Small intestine (tissue), 7 donors: ENCODE data around the gene RHOG. TPM values are rescaled to one million over a fixed set of nuclear protein-coding genes. Genes with fewer than 3 reads are reported as not detected.

Experiments
- DNase-seq, 2 donors: peaks; one replicate each; pipeline versions ENCODE4 v3.0.0 to v3.0.0-alpha.2; 2013
- FAIRE-seq: peaks from 2 replicates; lab custom pipeline; 2012; peaks lifted over from hg19 to GRCh38; lab: Jason Lieb, UNC
- H3K27ac ChIP-seq, 3 donors: one replicate each; pipeline ENCODE4 v1.5.1; 2013; ENCODE audit warnings: low read length in 2 of 3, mild to moderate bottlenecking in 2 of 3, control low read depth in 1 of 3, inconsistent platforms in 1 of 3, low read depth in 1 of 3, moderate library complexity in 1 of 3
- H3K27me3 ChIP-seq, 3 donors: one replicate each; pipeline ENCODE4 v1.6.1; 2013; ENCODE audit warnings: low read length in 3 of 3, inconsistent platforms in 1 of 3; ENCODE audit not compliant: control insufficient read depth in 3 of 3, insufficient read depth in 3 of 3
- H3K36me3 ChIP-seq, 3 donors: one replicate each; pipeline ENCODE4 v1.6.1; 2013; ENCODE audit warnings: low read length in 3 of 3, inconsistent platforms in 1 of 3, low read depth in 1 of 3, mild to moderate bottlenecking in 1 of 3, moderate library complexity in 1 of 3; ENCODE audit not compliant: control insufficient read depth in 3 of 3, insufficient read depth in 2 of 3
- H3K4me1 ChIP-seq, 3 donors: one replicate each; pipeline ENCODE4 v1.6.1; 2013; ENCODE audit warnings: low read length in 2 of 3, inconsistent platforms in 1 of 3, low read depth in 1 of 3, mild to moderate bottlenecking in 1 of 3, moderate library complexity in 1 of 3; ENCODE audit not compliant: control insufficient read depth in 3 of 3, insufficient read depth in 2 of 3
- H3K4me3 ChIP-seq, 3 donors: one replicate each; pipeline ENCODE4 v1.5.1; 2013; ENCODE audit warnings: low read length in 3 of 3, control low read depth in 1 of 3, inconsistent platforms in 1 of 3, low read depth in 1 of 3, mild to moderate bottlenecking in 1 of 3, moderate library complexity in 1 of 3
- H3K9me3 ChIP-seq, 2 donors: one replicate each; pipeline ENCODE4 v1.6.1; 2013; ENCODE audit warnings: low read depth in 1 of 2, low read length in 1 of 2; ENCODE audit not compliant: control insufficient read depth in 2 of 2, insufficient read depth in 1 of 2
- WGBS, 3 donors: extraction: QIAGEN DNeasy Blood & Tissue Kit; methylation state at CpG; one replicate each; pipeline ENCODE4 v1.1.7; 2013; 5-methylcytosine and 5-hydroxymethylcytosine counted together
- polyA plus RNA-seq, 4 donors: library from polyadenylated mRNA; stranded (reverse) in 3 of 4; unstranded in 1 of 4; fragments of 200-250 nt in 3 of 4; fragments of 120-200 nt in 1 of 4; gene quantifications; one replicate each; pipeline versions ENCODE4 v1.2.1 to v1.2.3, GENCODE V29; 2013
- donor health status: healthy with polysubstance abuse.
- donor health status: control.
- donor health status: control.
- donor health status: Bipolar disorder and iron deficiency.
- donor health status: healthy.

Gene RHOG
- polyA plus RNA-seq, 4 donors = 45.5 to 114 (median 74.3) TPM

- Histone ChIP-seq H3K9me3 (no peaks in the 10 kb centered on the region), H3K27ac (peak overlapping the region in 1 of 3 donors; percentile 37), H3K27me3 (no peaks in the 10 kb centered on the region), H3K36me3 (no peaks in the 10 kb centered on the region), H3K4me3 (no peak overlapping the region), H3K4me1 (peaks cover 10 to 28% (median 16%) of the 10 kb centered on the region in 3 donors)
- DNase-seq = peak; percentile 49 to 70
- 36 to 55% (median 42%) methylated on average over 2 of the region's 2 CpGs for WGBS, 3 donors
- no peak for FAIRE-seq
Observed at GRCh38 chr11:3879967-3880542, 39.3 kb upstream of the RHOG start.

GRCh38 chr11:3879216-3879966 is 38.6 kb upstream of the RHOG start:
- Histone ChIP-seq H3K9me3 (no peaks in the 10 kb centered on the region), H3K36me3 (no peaks in the 10 kb centered on the region), H3K27ac (peak overlapping the region; percentile 3 to 59 (median 45)), H3K4me1 (peaks cover 10 to 28% (median 16%) of the 10 kb centered on the region in 3 donors), H3K27me3 (no peaks in the 10 kb centered on the region), H3K4me3 (no peak overlapping the region)
- DNase-seq (peak in 1 of 2 donors; percentile 49), FAIRE-seq (no peak)
- WGBS, 3 donors = 31 to 40% (median 33%) methylated on average over 3 to 4 of the region's 4 CpGs

- Histone ChIP-seq H3K27me3 (no peaks in the 10 kb centered on the region), H3K4me1 (peaks cover 10 to 28% (median 16%) of the 10 kb centered on the region in 3 donors), H3K4me3 (no peak overlapping the region), H3K27ac (no peak overlapping the region), H3K36me3 (no peaks in the 10 kb centered on the region), H3K9me3 (no peaks in the 10 kb centered on the region)
- no peak for FAIRE-seq
- no peak for DNase-seq
Observed at GRCh38 chr11:3878258-3878584, 37.5 kb upstream of the RHOG start.

- no peaks in the 10 kb centered on the region for H3K9me3 ChIP-seq
- peaks cover 10 to 28% (median 16%) of the 10 kb centered on the region in 3 donors for H3K4me1 ChIP-seq
- DNase-seq (peak in 1 of 2 donors; percentile 45), FAIRE-seq (no peak)
- no peak overlapping the region for H3K4me3 ChIP-seq
- no peaks in the 10 kb centered on the region for H3K27me3 ChIP-seq
- WGBS, 3 donors = 58 to 75% (median 60%) methylated on average over 8 of the region's 8 CpGs
- H3K27ac ChIP-seq = peak overlapping the region in 1 of 3 donors; percentile 10
- H3K36me3 ChIP-seq = no peaks in the 10 kb centered on the region
Observed at GRCh38 chr11:3877364-3878257, 36.9 kb upstream of the RHOG start.

GRCh38 chr11:3876613-3877012 is 35.9 kb upstream of the RHOG start:
- FAIRE-seq (no peak), DNase-seq (no peak)
- peaks cover 10 to 28% (median 16%) of the 10 kb centered on the region in 3 donors for H3K4me1 ChIP-seq
- no peaks in the 10 kb centered on the region for H3K36me3 ChIP-seq
- no peak overlapping the region for H3K4me3 ChIP-seq
- no peaks in the 10 kb centered on the region for H3K9me3 ChIP-seq
- no peak overlapping the region for H3K27ac ChIP-seq
- no peaks in the 10 kb centered on the region for H3K27me3 ChIP-seq
- WGBS, 3 donors = 85 to 96% (median 87%) methylated on average over 3 of the region's 3 CpGs

GRCh38 chr11:3873712-3874349 is 33.1 kb upstream of the RHOG start:
- Histone ChIP-seq H3K4me3 (no peak overlapping the region), H3K9me3 (no peaks in the 10 kb centered on the region), H3K36me3 (no peaks in the 10 kb centered on the region), H3K27ac (no peak overlapping the region), H3K4me1 (peaks cover 0 to 12% (median 4%) of the 10 kb centered on the region in 3 donors), H3K27me3 (no peaks in the 10 kb centered on the region)
- FAIRE-seq (no peak), DNase-seq (no peak)
- 87 to 100% (median 95%) methylated on average over 2 of the region's 2 CpGs for WGBS, 3 donors

- peak; percentile 61 to 64 for DNase-seq
- 27 to 44% (median 34%) methylated on average over 6 of the region's 6 CpGs for WGBS, 3 donors
- Histone ChIP-seq H3K9me3 (no peaks in the 10 kb centered on the region), H3K4me1 (peaks cover 11 to 38% (median 24%) of the 10 kb centered on the region in 3 donors), H3K27ac (peak overlapping the region; percentile 44 to 67 (median 49)), H3K27me3 (no peaks in the 10 kb centered on the region), H3K4me3 (no peak overlapping the region), H3K36me3 (no peaks in the 10 kb centered on the region)
- no peak for FAIRE-seq
Observed at GRCh38 chr11:3867209-3868091, 26.7 kb upstream of the RHOG start.
